ENCODE data around the gene ZNF862.
"Not testable (repeated sequence)": the region's sequence is repeated elsewhere in the genome, so short reads cannot be mapped to it uniquely, and the experiment has no call there.

The ZNF862 gene

GRCh38 chr7:149882248-149883047 is 44.3 kb downstream of the ZNF862 start:
- DNase-seq, result no peak

- DNase-seq, result no peak
Measured at GRCh38 chr7:149883048-149883438, 44.9 kb downstream of the ZNF862 start.

GRCh38 chr7:149883452-149883861 is 45.3 kb downstream of the ZNF862 start:
- DNase-seq, result no peak

- no peak for DNase-seq
Measured at GRCh38 chr7:149884016-149884415, 45.8 kb downstream of the ZNF862 start.

- no peak for DNase-seq
Measured at GRCh38 chr7:149884541-149884940, 46.4 kb downstream of the ZNF862 start.

DNA sequence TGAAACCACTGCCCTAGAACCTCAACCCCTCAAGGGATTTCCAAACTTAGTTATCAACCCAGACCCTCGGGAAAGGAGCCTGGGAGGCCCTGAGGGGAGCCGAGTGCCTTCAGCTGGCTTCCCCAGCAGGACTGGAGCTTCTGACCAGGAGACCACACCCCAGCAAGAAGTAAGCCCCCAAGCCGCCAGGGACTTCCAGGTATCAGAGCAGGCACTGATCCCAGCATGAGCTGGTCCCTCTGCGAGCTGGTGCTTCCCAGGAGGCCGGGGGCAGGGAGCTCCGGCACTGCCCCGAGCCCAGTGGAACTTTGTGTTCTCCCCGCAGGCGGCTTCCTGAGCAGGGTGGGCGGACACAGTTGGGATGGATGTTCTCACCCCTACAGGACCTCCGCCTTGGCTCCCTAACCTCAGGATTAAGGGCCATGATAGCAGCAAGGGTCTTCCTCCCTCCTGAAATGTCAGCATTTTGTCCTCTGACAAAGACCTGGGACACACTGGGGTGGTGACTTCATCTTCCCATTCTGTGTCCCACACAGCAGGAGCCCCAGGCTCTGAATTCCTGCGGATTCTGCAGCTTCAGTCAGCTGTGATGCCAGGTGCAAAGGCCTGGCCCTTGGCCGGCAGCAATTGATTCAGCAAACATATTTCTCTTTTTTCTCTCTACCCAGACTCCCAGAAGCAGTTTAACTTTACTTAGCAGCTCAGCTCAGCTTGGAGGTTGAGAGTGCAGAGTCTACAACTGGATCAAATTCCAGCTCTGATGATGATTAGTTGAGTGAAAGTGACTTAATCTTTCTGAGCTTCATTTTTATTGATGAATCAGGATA is 47.2 kb downstream of the ZNF862 start:
- no peak for DNase-seq

DNA sequence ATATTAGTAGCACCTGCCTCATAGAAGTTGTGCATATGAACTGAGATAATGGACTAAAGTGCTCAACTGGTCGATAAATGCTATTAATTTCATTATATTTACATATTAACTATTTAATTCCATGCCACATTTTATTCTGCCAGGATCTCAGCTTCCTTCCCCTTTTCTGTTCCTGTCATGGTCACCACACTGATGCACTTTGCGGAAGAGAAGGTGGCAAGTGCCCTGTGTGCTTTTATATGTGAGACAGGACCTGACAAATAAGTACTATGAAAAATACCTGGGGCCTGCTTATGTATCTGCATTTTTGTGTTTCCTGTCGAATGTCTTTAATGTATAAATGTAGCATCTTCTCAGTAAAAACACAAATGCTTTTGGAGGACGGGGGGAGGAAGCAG is 47.8 kb downstream of the ZNF862 start:
- DNase-seq, result no peak

DNA sequence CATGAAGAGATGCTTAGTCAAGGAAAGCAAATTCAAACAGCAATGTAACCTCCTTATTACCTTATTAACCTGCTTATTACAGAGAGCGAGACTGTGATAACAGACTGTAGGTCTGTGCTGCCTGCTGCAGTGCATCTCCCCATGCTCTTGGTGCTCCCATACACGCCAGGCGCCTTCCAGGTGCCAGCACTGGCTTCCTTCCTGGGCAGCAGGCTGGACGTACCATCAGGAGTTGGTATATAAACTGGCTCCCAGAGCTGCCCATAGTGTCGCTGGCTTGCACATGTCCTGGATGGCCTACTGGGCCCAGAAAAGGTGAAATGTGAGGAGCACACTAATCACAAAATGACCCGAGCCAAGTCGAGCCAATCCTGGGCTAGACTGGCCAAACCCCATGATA is 49.1 kb downstream of the ZNF862 start:
- no peak for DNase-seq

GRCh38 chr7:149890715-149891114 is 52.5 kb downstream of the ZNF862 start:
- not testable (repeated sequence) for DNase-seq

DNA sequence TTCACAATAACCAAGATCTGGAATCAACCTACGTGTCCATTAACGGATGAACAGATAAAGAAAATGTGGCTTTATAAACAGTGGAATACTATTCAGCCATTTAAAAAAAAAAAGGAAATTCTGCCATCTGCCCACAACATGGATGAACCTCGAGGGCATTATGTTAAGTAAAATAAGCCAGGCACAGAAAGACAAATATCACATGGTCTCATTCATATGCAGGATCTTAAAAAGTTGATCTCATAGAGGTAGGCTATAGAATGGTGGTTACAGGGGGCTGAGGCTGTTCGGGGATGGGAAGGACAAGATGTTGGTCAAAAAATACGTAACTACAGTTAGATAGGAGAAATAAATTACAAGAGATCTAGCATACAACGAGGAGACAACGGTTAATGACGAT is 56.8 kb downstream of the ZNF862 start:
- DNase-seq, result not testable (repeated sequence)

DNA sequence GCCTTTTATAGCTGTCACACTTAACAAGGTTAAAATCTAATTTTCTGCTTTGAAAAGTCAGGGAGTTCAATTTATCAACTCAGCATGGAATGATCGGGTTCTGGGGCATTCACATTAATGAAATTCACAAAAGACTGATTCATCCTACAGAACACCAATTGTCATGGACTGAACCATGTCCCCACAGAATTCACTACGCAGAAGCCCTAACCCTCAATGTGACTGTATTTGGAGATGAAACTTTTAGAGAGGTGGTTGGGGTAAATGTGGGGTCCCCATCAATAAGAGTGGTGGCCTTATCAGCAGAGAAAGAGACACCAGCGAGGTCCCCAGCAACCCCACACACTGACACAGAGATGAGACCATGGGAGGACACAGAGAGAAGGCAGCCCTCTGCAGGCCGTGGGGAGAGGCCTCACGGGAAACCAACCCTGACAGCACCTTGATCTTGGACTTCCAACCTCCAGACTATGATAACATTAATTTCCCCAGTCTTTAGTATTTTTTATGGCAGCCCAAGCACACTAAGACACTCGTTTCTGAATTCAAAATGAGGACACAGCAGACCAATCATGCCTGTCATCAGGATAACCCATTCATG is 69.7 kb downstream of the ZNF862 start:
- DNase-seq, result not testable (repeated sequence)

DNA sequence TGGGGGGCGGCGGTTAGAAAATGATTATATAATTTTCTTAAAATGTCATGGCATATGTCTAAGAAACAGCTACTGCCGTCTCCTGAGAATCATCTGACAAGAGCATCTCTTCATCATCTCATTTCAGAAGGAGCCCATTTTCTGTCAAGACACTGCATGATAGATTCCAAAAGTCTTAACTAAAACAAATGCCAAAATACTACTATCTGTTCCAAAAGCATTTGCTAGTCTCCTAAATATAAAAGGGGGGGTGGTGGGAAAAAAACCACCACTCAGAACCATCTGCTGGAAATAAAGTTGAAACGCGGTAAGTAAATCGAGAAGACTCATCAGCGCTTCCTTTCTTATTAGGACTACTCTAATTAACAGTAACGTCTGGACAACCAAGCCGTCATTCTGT is 72.0 kb downstream of the ZNF862 start:
- not testable (repeated sequence) for DNase-seq

DNA sequence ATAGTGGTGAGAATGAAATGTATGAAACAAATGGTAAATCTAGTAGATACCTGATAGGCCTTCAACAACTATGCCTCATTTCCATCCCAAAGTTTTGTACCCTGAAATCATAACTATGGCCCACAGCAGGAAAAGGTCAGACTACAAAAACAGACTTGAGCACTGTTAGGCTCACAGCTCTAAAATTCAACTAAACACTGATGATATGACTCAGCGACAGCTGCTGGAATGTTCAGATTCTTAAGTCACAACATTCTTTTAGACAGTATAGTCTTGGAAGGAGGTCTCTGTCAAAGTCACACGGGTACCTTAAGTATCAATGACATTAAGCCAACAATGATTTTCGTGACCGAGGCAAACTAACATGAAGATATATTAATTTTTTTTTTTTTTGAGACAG is 74.0 kb downstream of the ZNF862 start:
- not testable (repeated sequence) for DNase-seq
